Hepatocyte (in vitro differentiated cells): ENCODE results near the gene MAGED1.

Experiments used
- EZH2 ChIP-seq: fragments of 200-600 bp; sonication (generic); IDR thresholded peaks from 2 replicates; pipeline ENCODE4 v1.6.1; 2016; ENCODE audit warnings: antibody characterized with exemption, mild to moderate bottlenecking, borderline replicate concordance
- TF ChIP-seq, protein P1 (sequence below): fragments of 200-600 bp; sonication (generic); IDR thresholded peaks from 2 replicates; pipeline ENCODE4 v1.5.1; 2016; ENCODE audit warnings: antibody characterized with exemption, mild to moderate bottlenecking; ENCODE audit not compliant: poor library complexity

- no peak for TF ChIP-seq EZH2
- TF ChIP-seq, protein P1, sequence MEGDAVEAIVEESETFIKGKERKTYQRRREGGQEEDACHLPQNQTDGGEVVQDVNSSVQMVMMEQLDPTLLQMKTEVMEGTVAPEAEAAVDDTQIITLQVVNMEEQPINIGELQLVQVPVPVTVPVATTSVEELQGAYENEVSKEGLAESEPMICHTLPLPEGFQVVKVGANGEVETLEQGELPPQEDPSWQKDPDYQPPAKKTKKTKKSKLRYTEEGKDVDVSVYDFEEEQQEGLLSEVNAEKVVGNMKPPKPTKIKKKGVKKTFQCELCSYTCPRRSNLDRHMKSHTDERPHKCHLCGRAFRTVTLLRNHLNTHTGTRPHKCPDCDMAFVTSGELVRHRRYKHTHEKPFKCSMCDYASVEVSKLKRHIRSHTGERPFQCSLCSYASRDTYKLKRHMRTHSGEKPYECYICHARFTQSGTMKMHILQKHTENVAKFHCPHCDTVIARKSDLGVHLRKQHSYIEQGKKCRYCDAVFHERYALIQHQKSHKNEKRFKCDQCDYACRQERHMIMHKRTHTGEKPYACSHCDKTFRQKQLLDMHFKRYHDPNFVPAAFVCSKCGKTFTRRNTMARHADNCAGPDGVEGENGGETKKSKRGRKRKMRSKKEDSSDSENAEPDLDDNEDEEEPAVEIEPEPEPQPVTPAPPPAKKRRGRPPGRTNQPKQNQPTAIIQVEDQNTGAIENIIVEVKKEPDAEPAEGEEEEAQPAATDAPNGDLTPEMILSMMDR: no peak
Observed at GRCh38 chrX:51852096-51852495, 41.3 kb upstream of the MAGED1 start.
